HCT116 (cell line): ENCODE measurements around the gene KLHDC4. TPM values are rescaled to one million over a fixed set of nuclear protein-coding genes. Genes with fewer than 3 reads are reported as not detected.
"Not testable (repeated sequence)": the region's sequence is repeated elsewhere in the genome, so short reads cannot be mapped to it uniquely, and the experiment has no call there.

ENCODE experiments used
- ATAC-seq: fragments of 200-7000 bp; cut with Tn5 transposase; 2 replicates; pipeline ENCODE4 v1.9.1; 2020; ENCODE audit warnings: mild to moderate bottlenecking, moderate library complexity
- BruUV-seq: library from RNA; stranded (reverse); fragments of 400-500 nt; replicated peaks from 2 replicates; lab custom pipeline; 2021; lab: Mats Ljungman, UMichigan
- CTCF ChIA-PET: fragments of 300-600 bp; sonication (Branson Sonifier 250); formaldehyde crosslinking; loops from one replicate; lab custom pipeline; 2021; ENCODE audit warnings: antibody characterized with exemption; lab: Charles Lee
- POLR2A ChIA-PET: fragments of 300-600, 350-600 bp; sonication (Branson Sonifier 250); formaldehyde crosslinking; loops from one replicate; lab custom pipeline; 2021; ENCODE audit warnings: antibody characterized with exemption; lab: Charles Lee
- RAD21 ChIA-PET, 2 experiments: fragments of 300-600 bp; sonication (Branson Sonifier 250); formaldehyde crosslinking; loops; one replicate each; lab custom pipeline; 2023; ENCODE audit warnings: low total read pairs in 2 of 2; ENCODE audit not compliant: uncharacterized antibody in 2 of 2, unreplicated experiment in 2 of 2, low non-redundant PET in 1 of 2; lab: Charles Lee
- DNase-seq: peaks from one replicate; pipeline ENCODE4 v3.0.0-alpha.2; 2010; ENCODE audit warnings: low read depth, low spot score
- H2AFZ ChIP-seq: fragments of 200-600 bp; shearing (Covaris generic), sonication (generic); 2 replicates; pipeline ENCODE4 v1.6.1; 2017; ENCODE audit warnings: low read depth, mixed run types, mixed read lengths, antibody characterized with exemption, low read length; ENCODE audit not compliant: poor library complexity, severe bottlenecking
- H3K27ac ChIP-seq: 2 replicates; pipeline ENCODE4 v1.5.1; 2012; ENCODE audit warnings: low read depth, low read length
- H3K27me3 ChIP-seq: fragments of 200-600 bp; sonication (generic); 2 replicates; pipeline ENCODE4 v1.6.1; 2016; ENCODE audit warnings: mixed run types, low read length, mixed read lengths; ENCODE audit not compliant: insufficient read depth
- H3K36me3 ChIP-seq, 2 experiments: fragments of 200-500 bp in 1 of 2; fragments of 200-600 bp in 1 of 2; sonication (Bioruptor generic) in 1 of 2; sonication (generic) in 1 of 2; 2 replicates each; pipeline versions ENCODE4 v1.5.1 to v1.6.1; 2014 to 2016; ENCODE audit warnings: low read length in 2 of 2, inconsistent platforms in 1 of 2, mixed read lengths in 1 of 2, mixed run types in 1 of 2; ENCODE audit not compliant: insufficient read depth in 2 of 2, control insufficient read depth in 1 of 2
- H3K4me1 ChIP-seq, 2 experiments: fragments of 200-600 bp in 1 of 2; sonication (generic) in 1 of 2; 2 replicates each; pipeline versions ENCODE4 v1.5.1 to v1.6.1; 2012 to 2017; ENCODE audit warnings: low read length in 2 of 2, inconsistent platforms in 1 of 2, mild to moderate bottlenecking in 1 of 2, mixed read lengths in 1 of 2, mixed run types in 1 of 2, moderate library complexity in 1 of 2; ENCODE audit not compliant: insufficient read depth in 2 of 2, control insufficient read depth in 1 of 2
- H3K4me2 ChIP-seq: fragments of 200-600 bp; sonication (generic); 2 replicates; pipeline ENCODE4 v1.6.1; 2017; ENCODE audit warnings: mixed run types, low read length, mixed read lengths
- H3K4me3 ChIP-seq, 2 experiments: fragments of 200-600 bp in 1 of 2; sonication (generic) in 1 of 2; replicated peaks in 1 of 2; 2 replicates each; pipeline ENCODE4 v1.5.1; 2011 to 2016; ENCODE audit warnings: low read length in 2 of 2, control low read depth in 1 of 2, low read depth in 1 of 2, mild to moderate bottlenecking in 1 of 2, mixed read lengths in 1 of 2, mixed run types in 1 of 2
- H3K79me2 ChIP-seq: fragments of 200-600 bp; sonication (generic); 2 replicates; pipeline ENCODE4 v1.6.1; 2017; ENCODE audit warnings: mild to moderate bottlenecking, mixed run types, low read length, moderate library complexity, mixed read lengths; ENCODE audit not compliant: insufficient read depth
- H3K9ac ChIP-seq: fragments of 200-600 bp; sonication (generic); 2 replicates; pipeline ENCODE4 v1.6.1; 2016; ENCODE audit warnings: low read length, mixed read lengths
- H3K9me2 ChIP-seq: fragments of 200-600 bp; sonication (generic), shearing (Covaris generic); 2 replicates; pipeline ENCODE4 v1.6.1; 2017; ENCODE audit warnings: mixed run types, mild to moderate bottlenecking, moderate library complexity; ENCODE audit not compliant: insufficient read depth
- H3K9me3 ChIP-seq, 2 experiments: fragments of 200-500 bp in 1 of 2; fragments of 200-600 bp in 1 of 2; sonication (Bioruptor generic) in 1 of 2; sonication (generic) in 1 of 2; 2 replicates each; pipeline ENCODE4 v1.6.1; 2014 to 2017; ENCODE audit warnings: low read length in 2 of 2, mixed read lengths in 2 of 2, inconsistent platforms in 1 of 2, low read depth in 1 of 2, mild to moderate bottlenecking in 1 of 2, mixed run types in 1 of 2, moderate library complexity in 1 of 2; ENCODE audit not compliant: control insufficient read depth in 1 of 2, insufficient read depth in 1 of 2
- H4K20me1 ChIP-seq: fragments of 200-600 bp; sonication (generic), shearing (Covaris generic); 2 replicates; pipeline ENCODE4 v1.6.1; 2017; ENCODE audit warnings: mixed run types, mild to moderate bottlenecking, moderate library complexity; ENCODE audit not compliant: insufficient read depth
- CEBPB ChIP-seq: IDR thresholded peaks from 2 replicates; pipeline ENCODE4 v1.6.1; 2012; ENCODE audit warnings: low read depth
- EGR1 ChIP-seq: IDR thresholded peaks from 2 replicates; pipeline ENCODE4 v1.6.1; 2012; ENCODE audit warnings: low read depth
- EZH2 ChIP-seq: fragments of 200-600 bp; sonication (generic); IDR thresholded peaks from 2 replicates; pipeline ENCODE4 v1.6.1; 2017; ENCODE audit warnings: antibody characterized with exemption, mixed run types
- EZH2phosphoT487 ChIP-seq: fragments of 200-600 bp; IDR thresholded peaks from 2 replicates; pipeline ENCODE4 v1.6.1; 2018; ENCODE audit warnings: antibody characterized with exemption, borderline replicate concordance
- RAD21 ChIP-seq: IDR thresholded peaks from 2 replicates; pipeline ENCODE4 v1.6.1; 2012; ENCODE audit warnings: low read depth, mild to moderate bottlenecking
- SIN3A ChIP-seq: IDR thresholded peaks from 2 replicates; pipeline ENCODE4 v1.6.1; 2012; ENCODE audit warnings: low read depth
- SP1 ChIP-seq: IDR thresholded peaks from 2 replicates; pipeline ENCODE4 v1.6.1; 2012; ENCODE audit warnings: low read depth
- ZFX ChIP-seq: fragments of 450-650 bp; IDR thresholded peaks from 2 replicates; pipeline ENCODE4 v1.6.1; 2017
- intact Hi-C: fragments of 100-400 bp; cut with micrococcal nuclease; formaldehyde crosslinking; loops from 2 replicates; pipeline ENCODE4 v1.10.0; 2022
- total RNA-seq: library from RNA; stranded (reverse); gene quantifications from one replicate; pipeline ENCODE4 v1.2.1, GENCODE V29; 2021; ENCODE audit not compliant: unreplicated experiment
- TF ChIP-seq, protein P1 (sequence below), 3 experiments: fragments of 200-600 bp in 1 of 3; sonication (generic) in 1 of 3; IDR thresholded peaks in 2 of 3; conservative IDR thresholded peaks in 1 of 3; 2 replicates each; pipeline ENCODE4 v1.5.1; 2012 to 2017; ENCODE audit warnings: low read depth in 2 of 3, low read length in 2 of 3, antibody characterized with exemption in 1 of 3, borderline replicate concordance in 1 of 3, control low read depth in 1 of 3, mild to moderate bottlenecking in 1 of 3, mixed read lengths in 1 of 3, mixed run types in 1 of 3, moderate library complexity in 1 of 3; ENCODE audit not compliant: insufficient read depth in 1 of 3

The KLHDC4 gene
- total RNA-seq, 1 experiment from 2014 or later: 107 TPM

DNA sequence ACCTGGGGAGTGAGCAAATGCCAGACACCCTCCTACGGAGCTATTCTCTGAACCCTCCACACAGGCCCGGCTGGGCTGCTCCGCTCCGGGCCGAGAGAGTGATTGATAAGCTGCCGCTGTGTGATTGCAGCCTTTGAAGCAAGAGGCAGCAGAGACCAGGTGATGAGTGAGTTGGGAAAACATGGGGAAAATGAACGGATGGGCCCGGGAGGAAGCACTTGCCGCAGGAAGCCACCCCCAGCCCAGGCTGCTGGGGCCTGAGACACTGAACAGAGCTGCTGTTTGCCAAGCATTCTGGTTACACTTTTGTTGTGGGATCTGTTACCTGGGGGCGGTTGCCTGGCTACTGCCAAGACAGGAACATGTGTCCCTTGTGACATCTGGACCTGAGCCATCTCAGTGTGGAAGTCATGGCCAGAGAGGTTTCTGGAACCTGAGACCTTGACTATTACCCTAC, 46.4 kb upstream of the KLHDC4 start (continued):
- no peak for TF ChIP-seq EZH2
- no peak for TF ChIP-seq SIN3A
- no peak for TF ChIP-seq SP1
- TF ChIP-seq RAD21: no peak
- TF ChIP-seq EZH2phosphoT487: no peak
- TF ChIP-seq, protein P1, sequence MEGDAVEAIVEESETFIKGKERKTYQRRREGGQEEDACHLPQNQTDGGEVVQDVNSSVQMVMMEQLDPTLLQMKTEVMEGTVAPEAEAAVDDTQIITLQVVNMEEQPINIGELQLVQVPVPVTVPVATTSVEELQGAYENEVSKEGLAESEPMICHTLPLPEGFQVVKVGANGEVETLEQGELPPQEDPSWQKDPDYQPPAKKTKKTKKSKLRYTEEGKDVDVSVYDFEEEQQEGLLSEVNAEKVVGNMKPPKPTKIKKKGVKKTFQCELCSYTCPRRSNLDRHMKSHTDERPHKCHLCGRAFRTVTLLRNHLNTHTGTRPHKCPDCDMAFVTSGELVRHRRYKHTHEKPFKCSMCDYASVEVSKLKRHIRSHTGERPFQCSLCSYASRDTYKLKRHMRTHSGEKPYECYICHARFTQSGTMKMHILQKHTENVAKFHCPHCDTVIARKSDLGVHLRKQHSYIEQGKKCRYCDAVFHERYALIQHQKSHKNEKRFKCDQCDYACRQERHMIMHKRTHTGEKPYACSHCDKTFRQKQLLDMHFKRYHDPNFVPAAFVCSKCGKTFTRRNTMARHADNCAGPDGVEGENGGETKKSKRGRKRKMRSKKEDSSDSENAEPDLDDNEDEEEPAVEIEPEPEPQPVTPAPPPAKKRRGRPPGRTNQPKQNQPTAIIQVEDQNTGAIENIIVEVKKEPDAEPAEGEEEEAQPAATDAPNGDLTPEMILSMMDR (IDR thresholded peaks at IDR 0.05 in 2 of 3, conservative IDR thresholded peaks at IDR 0.05 in 1 of 3; ENCODE audit: borderline replicate concordance in 1 of 3, insufficient read depth in 1 of 3, low read depth in 2 of 3, low read length in 2 of 3): no peak
- TF ChIP-seq CEBPB: no peak
- no peak for TF ChIP-seq ZFX
- no peak for TF ChIP-seq EGR1

- CTCF ChIA-PET, H3K9me3 ChIP-seq, H3K4me2 ChIP-seq, intact Hi-C loops, H3K36me3 ChIP-seq, H4K20me1 ChIP-seq, BruUV-seq, H3K27ac ChIP-seq, H3K79me2 ChIP-seq, H3K9ac ChIP-seq, ATAC-seq, H3K9me2 ChIP-seq, H3K4me3 ChIP-seq, RAD21 ChIA-PET, H3K27me3 ChIP-seq, DNase-seq, H2AFZ ChIP-seq: not testable (repeated sequence)
- peaks cover 13 to 14% of the 10 kb centered on the region in 2 experiments for H3K4me1 ChIP-seq
- POLR2A ChIA-PET: interaction anchor here (0.7 to 0.8 kb wide), 2 partner anchors 17 to 25 kb away, joined by 3 to 5 read pairs; no protein-coding TSS in a partner anchor
These were observed 45.7 kb upstream of the KLHDC4 start for GRCh38 chr16:87811454-87811853.
